Measurements from ENCODE around the gene GRSF1. TPM values are rescaled to one million over a fixed set of nuclear protein-coding genes. Genes with fewer than 3 reads are reported as not detected.

Gene GRSF1
- total RNA-seq, 1 experiment from 2014 or later, result 108 TPM

GRCh38 chr4:70815370-70815769, 24.3 kb downstream of the GRSF1 start:
- Histone ChIP-seq H3T11ph (ENCODE audit: low read length) (no peak overlapping the region), H2BK12ac (ENCODE audit: insufficient read length, low read depth, low read length) (no peak overlapping the region), H2BK20ac (ENCODE audit: low read depth, low read length, poor library complexity, severe bottlenecking) (no peak overlapping the region), H3K23me2 (ENCODE audit: insufficient read length, low read depth, low read length, poor library complexity, severe bottlenecking) (no peaks in the 10 kb centered on the region), H3K27ac (ENCODE audit: insufficient read length, low read depth, low read length) (no peak overlapping the region), H3K79me1 (ENCODE audit: insufficient read depth, low read depth, low read length, poor library complexity, severe bottlenecking) (no peaks in the 10 kb centered on the region), H2BK120ac (ENCODE audit: low read depth, low read length, poor library complexity, severe bottlenecking) (no peak overlapping the region), H2AFZ (ENCODE audit: low read length) (no peak overlapping the region), H3K9ac (ENCODE audit: extremely low read depth, insufficient read length, low read length) (no peak overlapping the region), H3K4me1 (ENCODE audit: insufficient read depth, low read length) (no peaks in the 10 kb centered on the region), H2BK5ac (ENCODE audit: insufficient read length, low read length) (no peak overlapping the region), H2AK5ac (ENCODE audit: insufficient read length, low read length) (no peak overlapping the region), H3K27me3 (ENCODE audit: insufficient read depth, low read length) (no peaks in the 10 kb centered on the region), H4K20me1 (ENCODE audit: control insufficient read depth, insufficient read depth, insufficient read length) (no peaks in the 10 kb centered on the region), H3K18ac (ENCODE audit: insufficient read length, low read depth, low read length) (no peak overlapping the region), H4K8ac (replicated peaks; ENCODE audit: insufficient read length, low read depth, low read length) (no peak overlapping the region), H3K4me2 (ENCODE audit: insufficient read depth, insufficient read length, low read length) (no peak overlapping the region), H3K79me2 (ENCODE audit: insufficient read depth, low read length) (no peaks in the 10 kb centered on the region), H3K56ac (ENCODE audit: insufficient read length, low read depth, low read length) (no peak overlapping the region), H3K9me3 (ENCODE audit: control insufficient read depth, low read depth, low read length) (no peaks in the 10 kb centered on the region), H4K91ac (ENCODE audit: insufficient read length, low read depth, low read length) (no peak overlapping the region), H3K23ac (ENCODE audit: insufficient read length, low read depth, low read length) (no peak overlapping the region), H3K4ac (ENCODE audit: low read depth, low read length) (no peak overlapping the region), H3K14ac (ENCODE audit: insufficient read depth, low read length) (no peak overlapping the region), H4K5ac (ENCODE audit: insufficient read length, low read depth, low read length) (no peak overlapping the region), H2BK15ac (ENCODE audit: low read depth, low read length) (no peak overlapping the region)
- no CpG with 5 or more reads among the region's 1 CpG for WGBS (ENCODE audit: extremely low coverage, insufficient read length, low lambda C conversion rate)
- DNase-seq, result no peak
- Mint-ChIP-seq H3K27ac (no peak overlapping the region), H3K27me3 (ENCODE audit: low read depth) (no peaks in the 10 kb centered on the region), H3K4me3 (no peak overlapping the region), H3K4me1 (peaks cover 0 to 5% of the 10 kb centered on the region in 2 experiments; a peak in 1 of 4 replicates), H3K9me3 (no peaks in the 10 kb centered on the region), H3K36me3 (ENCODE audit: insufficient read depth in 1 of 3, low read depth in 3 of 3) (peaks cover 18 to 30% (median 24%) of the 10 kb centered on the region in 3 experiments)
- TF ChIP-seq CTCF (conservative IDR thresholded peaks at IDR 0.05), result no peak
